Tibial nerve (tissue), 3 donors: ENCODE results near the gene HNRNPH3.

Experiments used
- CTCF ChIP-seq, 5 experiments: fragments of 200-600 bp in 3 of 5; fragments of 450-650 bp in 2 of 5; sonication (generic) in 3 of 5; IDR thresholded peaks; one replicate each; pipeline ENCODE4 v1.5.1; 2016 to 2019; ENCODE audit warnings: antibody characterized with exemption in 5 of 5, mild to moderate bottlenecking in 3 of 5, moderate library complexity in 2 of 5
- POLR2A ChIP-seq, 2 donors: fragments of 450-650 bp; IDR thresholded peaks; one replicate each; pipeline ENCODE4 v1.6.1; 2017; ENCODE audit warnings: antibody characterized with exemption in 2 of 2, mild to moderate bottlenecking in 2 of 2, moderate library complexity in 2 of 2

DNA sequence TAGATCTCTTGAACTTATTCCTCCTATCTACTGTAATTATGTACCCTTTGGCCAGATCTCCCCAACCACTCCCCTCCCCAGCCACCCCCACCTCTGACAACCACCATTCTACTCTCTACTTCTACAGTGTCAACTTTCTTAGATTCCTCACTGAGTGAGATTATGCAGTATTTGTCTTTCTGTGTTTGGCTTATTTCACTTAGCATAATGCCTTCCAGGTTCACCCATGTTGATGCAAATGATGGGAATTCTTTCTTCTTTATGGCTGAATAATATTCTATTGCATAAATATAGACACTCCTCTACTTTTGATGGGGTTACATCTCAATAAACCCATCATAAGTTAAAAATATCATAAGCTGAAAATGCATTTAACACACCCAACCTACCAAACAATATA is 21.3 kb upstream of the HNRNPH3 start:
- TF ChIP-seq CTCF (IDR thresholded peaks at IDR 0.05) (no peak), POLR2A (IDR thresholded peaks at IDR 0.05) (no peak)
